Activated gamma-delta T cell treated with anti-CD3 and anti-CD28 coated beads, Interleukin-2, amount 50 U/mL, for 16 hours (primary cell): ENCODE results near the gene HOTAIR.

ENCODE experiments used
- DNase-seq: peaks from one replicate; pipeline ENCODE4 v3.0.0-alpha.2; 2020; ENCODE audit warnings: low read depth

Gene HOTAIR

GRCh38 chr12:54011665-54012532 lies 37.1 kb upstream of the HOTAIR start:
- no peak for DNase-seq

GRCh38 chr12:54010972-54011664 lies 36.4 kb upstream of the HOTAIR start:
- no peak for DNase-seq

GRCh38 chr12:54010053-54010971 lies 35.6 kb upstream of the HOTAIR start:
- no peak for DNase-seq

DNA sequence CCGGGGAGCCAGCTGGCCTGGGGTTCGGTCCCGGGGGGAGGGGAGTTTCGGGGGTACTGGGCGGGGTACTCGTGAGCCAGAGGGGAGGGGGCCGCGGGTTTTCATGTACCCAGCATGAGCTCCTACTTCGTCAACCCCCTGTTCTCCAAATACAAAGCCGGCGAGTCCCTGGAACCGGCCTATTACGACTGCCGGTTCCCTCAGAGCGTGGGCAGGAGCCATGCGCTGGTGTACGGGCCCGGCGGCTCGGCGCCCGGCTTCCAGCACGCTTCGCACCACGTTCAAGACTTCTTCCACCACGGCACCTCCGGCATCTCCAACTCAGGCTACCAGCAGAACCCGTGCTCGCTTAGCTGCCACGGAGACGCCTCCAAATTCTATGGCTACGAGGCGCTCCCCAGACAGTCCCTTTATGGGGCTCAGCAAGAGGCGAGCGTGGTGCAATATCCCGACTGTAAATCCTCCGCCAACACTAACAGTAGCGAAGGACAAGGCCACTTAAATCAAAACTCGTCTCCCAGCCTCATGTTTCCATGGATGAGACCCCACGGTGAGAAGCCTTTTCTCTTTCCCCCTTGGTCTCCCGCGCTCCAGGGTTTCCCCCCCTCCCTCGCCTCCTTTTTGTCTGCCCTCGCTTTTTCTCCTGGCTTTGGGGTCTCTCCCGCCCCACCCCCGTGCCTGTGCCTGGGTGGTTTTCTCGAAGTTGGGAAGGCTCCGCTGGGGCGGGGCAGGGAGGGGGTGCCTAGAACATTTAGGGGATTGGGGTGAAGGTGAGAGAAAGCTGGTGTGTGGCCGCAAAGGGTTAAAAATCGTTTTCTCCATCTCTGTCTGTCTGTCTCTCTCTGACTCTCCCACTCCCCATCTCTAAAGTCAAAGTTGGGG lies 34.7 kb upstream of the HOTAIR start:
- DNase-seq: no peak

- no peak for DNase-seq
Observed at GRCh38 chr12:54008260-54008552, 33.5 kb upstream of the HOTAIR start.

DNA sequence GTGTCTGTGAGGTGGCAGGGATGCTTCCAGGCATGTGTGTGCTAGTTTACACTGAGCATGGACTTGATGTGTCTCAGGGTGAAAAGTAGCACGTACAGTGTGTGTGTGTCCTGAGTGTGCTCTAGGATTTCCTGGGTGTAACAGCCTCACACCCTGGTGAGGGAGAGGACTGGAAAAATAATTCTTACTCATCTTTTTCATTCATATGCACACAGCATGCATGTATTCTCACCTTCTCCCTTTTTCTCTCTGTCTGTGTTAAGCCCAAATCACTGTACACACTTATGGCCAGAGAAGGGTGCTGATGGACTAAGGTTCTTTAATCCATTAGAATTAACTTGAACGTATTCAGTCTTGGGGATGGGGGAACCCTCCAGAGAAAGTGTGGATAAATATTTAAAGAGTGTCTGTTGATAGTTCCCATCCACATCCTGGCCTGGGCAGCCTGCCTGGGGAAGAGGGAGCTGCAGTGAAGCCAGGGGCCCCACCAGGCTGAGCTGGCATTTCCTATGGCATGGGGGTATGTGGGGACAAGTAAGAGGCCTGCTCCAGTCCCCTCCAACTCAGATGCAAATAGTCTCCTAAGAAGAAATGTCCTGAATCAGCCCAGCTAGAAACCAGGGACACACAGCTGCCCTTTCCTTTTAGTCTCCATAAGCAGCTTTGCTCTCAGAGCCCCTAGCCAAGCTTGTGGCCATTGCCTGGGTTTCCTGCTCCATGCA lies 32.9 kb upstream of the HOTAIR start:
- DNase-seq: no peak

DNA sequence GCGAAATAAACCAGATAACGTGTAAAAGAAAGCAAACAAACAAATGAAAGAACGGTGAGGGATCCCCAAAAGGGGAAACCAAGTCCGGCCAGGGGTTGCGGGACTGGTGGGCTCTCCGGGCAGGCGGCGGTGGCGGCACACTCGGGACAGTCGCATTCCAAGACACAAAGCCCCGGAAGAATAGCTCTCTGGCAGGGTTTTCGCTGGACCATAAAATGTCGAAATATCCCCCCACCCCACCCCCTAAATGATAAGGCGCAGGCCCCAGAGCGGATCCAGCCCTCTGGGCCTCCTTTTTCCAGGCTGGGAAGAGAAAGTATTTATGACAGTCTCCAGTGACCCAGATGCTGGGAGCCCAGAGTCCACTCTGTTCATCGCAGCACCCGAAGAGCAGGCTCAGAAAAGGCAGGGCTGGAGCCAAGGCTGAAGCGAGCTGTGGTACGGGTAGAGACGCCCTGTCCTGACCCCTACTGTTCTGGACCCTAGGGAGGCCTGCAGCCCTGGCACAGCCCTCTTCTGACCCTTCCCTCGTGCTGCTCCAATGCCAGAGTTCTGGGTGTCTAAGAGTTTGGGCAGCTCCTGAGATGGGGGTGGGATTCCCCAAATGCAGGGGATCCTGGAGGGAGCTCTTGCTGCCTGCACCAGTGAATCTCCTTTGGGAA lies 31.9 kb upstream of the HOTAIR start:
- no peak for DNase-seq

- DNase-seq: peak; percentile 74
Observed at GRCh38 chr12:54005853-54006558, 31.3 kb upstream of the HOTAIR start.

GRCh38 chr12:54005531-54005852 lies 30.7 kb upstream of the HOTAIR start:
- no peak for DNase-seq

DNA sequence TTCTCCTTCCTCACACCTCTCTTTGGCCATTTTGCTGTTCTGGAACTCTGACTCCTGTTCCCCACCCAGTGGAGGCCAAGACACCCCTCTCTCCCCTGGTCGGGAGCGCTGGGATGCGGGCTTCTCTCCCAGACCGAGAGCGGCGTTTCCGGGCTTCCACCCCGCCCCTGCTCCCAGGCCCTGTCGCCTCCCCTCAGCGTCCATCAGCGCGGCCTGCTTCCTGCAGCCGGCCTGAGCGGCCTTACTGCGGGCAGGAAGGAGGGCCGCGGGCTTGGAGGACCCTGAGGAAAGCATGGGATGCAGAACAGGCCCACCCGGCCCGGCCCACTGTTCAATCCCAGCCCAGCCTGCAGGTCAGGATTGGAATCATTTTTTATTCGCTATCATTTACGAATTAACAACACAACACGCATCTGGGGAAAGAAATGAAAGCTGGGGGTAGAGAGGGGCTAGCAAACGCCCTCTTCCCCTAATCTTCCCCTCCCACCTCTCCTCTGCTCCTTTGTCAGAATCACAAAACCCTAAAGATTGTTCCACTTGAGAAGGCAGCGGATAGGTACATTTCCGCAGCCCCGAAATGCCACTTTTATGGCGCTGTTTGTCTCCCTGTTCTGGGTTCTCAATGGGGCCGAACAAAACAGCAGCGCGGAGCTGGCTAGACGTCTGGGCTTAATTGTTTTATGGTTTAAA lies 30.2 kb upstream of the HOTAIR start:
- DNase-seq: no peak

DNA sequence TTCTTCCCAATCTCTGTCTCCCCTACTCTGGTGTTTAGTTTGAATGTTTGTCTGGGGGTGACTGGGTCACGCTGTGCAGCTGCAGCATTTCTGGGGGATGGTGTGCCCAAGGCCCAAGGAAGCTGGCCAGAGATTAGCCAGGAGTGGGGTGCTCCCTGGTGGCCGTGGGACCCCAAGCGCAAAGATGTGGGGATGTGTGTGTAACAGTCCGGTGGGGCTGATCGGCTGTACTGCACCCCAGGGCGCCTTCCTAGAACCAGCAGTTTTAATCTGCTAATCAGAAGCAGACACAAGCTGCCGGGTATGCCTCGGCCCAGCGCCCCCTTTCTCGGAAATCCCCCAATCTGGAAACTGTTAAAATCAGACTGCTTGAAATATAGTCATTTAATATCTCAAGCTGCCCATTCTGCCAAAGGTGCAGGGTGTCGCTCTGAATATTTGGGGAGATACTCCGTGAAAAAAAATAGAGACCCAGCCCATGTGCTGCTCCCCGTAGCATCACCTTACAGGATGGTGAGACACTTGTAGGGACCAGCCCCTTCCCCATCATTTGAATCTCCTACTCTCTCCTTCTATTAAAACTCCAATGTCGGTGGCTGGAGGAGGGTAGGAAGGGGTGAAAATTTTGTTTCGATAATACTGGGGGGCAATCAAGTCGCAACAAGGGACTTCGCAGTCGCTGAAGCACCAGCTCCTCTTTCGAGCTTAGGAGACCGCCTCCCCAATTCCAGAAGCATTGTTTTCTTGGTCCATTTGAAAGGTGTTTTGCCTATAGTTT lies 29.5 kb upstream of the HOTAIR start:
- DNase-seq: no peak

GRCh38 chr12:54003625-54004024 lies 28.9 kb upstream of the HOTAIR start:
- no peak for DNase-seq

GRCh38 chr12:54002915-54003389 lies 28.2 kb upstream of the HOTAIR start:
- no peak for DNase-seq

DNA sequence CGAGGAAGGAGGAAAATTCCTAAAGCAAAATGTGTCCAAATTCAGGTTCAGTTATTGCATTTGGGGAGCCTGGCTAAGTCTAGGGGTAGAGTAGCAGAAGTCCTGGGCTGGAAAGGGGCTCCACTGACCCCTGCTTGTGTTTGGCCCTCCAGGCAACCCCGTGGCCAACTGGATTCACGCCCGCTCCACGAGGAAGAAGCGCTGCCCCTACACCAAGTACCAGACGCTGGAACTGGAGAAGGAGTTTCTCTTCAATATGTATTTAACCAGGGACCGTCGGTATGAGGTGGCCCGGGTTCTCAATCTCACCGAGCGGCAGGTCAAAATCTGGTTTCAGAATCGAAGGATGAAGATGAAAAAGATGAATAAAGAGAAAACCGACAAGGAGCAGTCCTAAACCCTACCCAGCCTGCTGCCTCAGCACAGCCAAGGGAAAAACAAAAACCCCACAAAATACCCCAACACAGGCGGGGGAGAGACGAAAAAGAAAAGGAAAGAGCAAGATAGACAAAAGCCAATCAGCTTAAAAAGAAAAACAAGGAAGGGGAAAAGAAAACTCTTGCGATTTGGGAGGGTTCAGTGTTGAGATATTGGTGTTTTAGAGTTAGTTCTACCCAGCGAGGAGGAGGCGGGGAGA lies 27.6 kb upstream of the HOTAIR start:
- DNase-seq: no peak

GRCh38 chr12:54001283-54002187 lies 26.8 kb upstream of the HOTAIR start:
- DNase-seq: no peak
